Stimulated activated CD4-positive, alpha-beta T cell treated with anti-CD3 and anti-CD28 coated beads, TNF-alpha, amount 100 ng/mL, for 48 hours (primary cell): Measurements from ENCODE around the gene SLC34A1.
"Not testable (repeated sequence)": the region's sequence is repeated elsewhere in the genome, so short reads cannot be mapped to it uniquely, and the experiment has no call there.

Source experiments
- DNase-seq, 3 donors: peaks; one replicate each; pipeline ENCODE4 v3.0.0-alpha.2; 2020; ENCODE audit warnings: low read depth in 3 of 3

SLC34A1 gene

GRCh38 chr5:177355162-177355867 is 28.9 kb upstream of the SLC34A1 start:
- no peak for DNase-seq

GRCh38 chr5:177355868-177356168 is 28.4 kb upstream of the SLC34A1 start:
- DNase-seq: no peak

- DNase-seq: no peak
Observed at GRCh38 chr5:177356746-177357145, 27.5 kb upstream of the SLC34A1 start.

- DNase-seq: no peak
Observed at GRCh38 chr5:177357146-177357458, 27.1 kb upstream of the SLC34A1 start.

GRCh38 chr5:177357459-177358351 is 26.5 kb upstream of the SLC34A1 start, which contains the start of gene RGS14:
RGS14 (plus strand) TSS chr5:177357924; CDS start chr5:177358025, 101 bp downstream.
- peak in 1 of 3 donors; percentile 56 for DNase-seq

- no peak for DNase-seq
Observed at GRCh38 chr5:177358370-177358819, 25.8 kb upstream of the SLC34A1 start.

- DNase-seq: no peak
Observed at GRCh38 chr5:177359451-177359851, 24.8 kb upstream of the SLC34A1 start.

- DNase-seq: no peak
Observed at GRCh38 chr5:177359860-177360259, 24.4 kb upstream of the SLC34A1 start.

GRCh38 chr5:177360740-177361139 is 23.5 kb upstream of the SLC34A1 start:
- DNase-seq: not testable (repeated sequence)

- DNase-seq: no peak
Observed at GRCh38 chr5:177361418-177362291, 22.6 kb upstream of the SLC34A1 start.

- DNase-seq: no peak
Observed at GRCh38 chr5:177362292-177362609, 22.0 kb upstream of the SLC34A1 start.

- DNase-seq: peak; percentile 41 to 69 (median 42)
Observed at GRCh38 chr5:177362610-177363507, 21.4 kb upstream of the SLC34A1 start.

GRCh38 chr5:177363565-177363964 is 20.7 kb upstream of the SLC34A1 start:
- no peak for DNase-seq

- DNase-seq: no peak
Observed at GRCh38 chr5:177364159-177364962, 19.9 kb upstream of the SLC34A1 start.

GRCh38 chr5:177365845-177366527 is 18.2 kb upstream of the SLC34A1 start:
- DNase-seq: no peak

- DNase-seq: no peak
Observed at GRCh38 chr5:177366528-177367322, 17.5 kb upstream of the SLC34A1 start.

GRCh38 chr5:177367323-177367848 is 16.8 kb upstream of the SLC34A1 start:
- no peak for DNase-seq

- no peak for DNase-seq
Observed at GRCh38 chr5:177367981-177368868, 16.0 kb upstream of the SLC34A1 start.
